ENCODE results near the gene ABCC6.
"Not testable (repeated sequence)": the region's sequence is repeated elsewhere in the genome, so short reads cannot be mapped to it uniquely, and the experiment has no call there.

ABCC6 gene

DNA sequence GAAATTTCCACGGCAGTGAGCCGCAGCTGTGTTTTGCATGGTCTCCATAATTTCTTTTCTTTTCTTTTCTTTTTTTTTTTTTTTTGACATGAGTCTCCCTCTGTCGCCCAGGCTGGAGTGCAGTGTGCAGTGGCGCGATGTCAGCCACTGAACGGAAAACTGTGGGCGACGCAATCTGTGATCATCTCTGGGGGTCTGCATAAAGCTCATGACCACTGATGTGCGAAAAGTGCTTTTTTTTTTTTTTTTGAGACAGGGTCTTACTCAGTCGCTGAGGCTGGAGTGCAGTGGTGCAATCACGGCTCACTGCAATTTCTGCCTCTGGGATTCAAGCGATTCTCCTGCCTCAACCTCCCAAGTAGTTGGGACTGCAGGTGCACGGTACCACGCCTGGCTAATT, 117.6 kb downstream of the ABCC6 start:
- DNase-seq (ENCODE audit: low spot score) (no peak), ATAC-seq (ENCODE audit: low read depth) (no peak)
- peaks cover 47% of the 10 kb centered on the region for H3K36me3 ChIP-seq (ENCODE audit: low read depth)
- H3K9me3 ChIP-seq (ENCODE audit: severe bottlenecking) = no peaks in the 10 kb centered on the region
- no peaks in the 10 kb centered on the region for H3K27me3 ChIP-seq (ENCODE audit: insufficient read depth, poor library complexity, severe bottlenecking)
- no peaks in the 10 kb centered on the region for H3K4me1 ChIP-seq (ENCODE audit: insufficient read depth, poor library complexity, severe bottlenecking)
- H3K27ac ChIP-seq (ENCODE audit: poor library complexity, severe bottlenecking) = no peak overlapping the region
- TF ChIP-seq CTCF (IDR thresholded peaks at IDR 0.05; ENCODE audit: poor library complexity, severe bottlenecking) = no peak
- no peak overlapping the region for H3K4me3 ChIP-seq (ENCODE audit: severe bottlenecking)

DNA sequence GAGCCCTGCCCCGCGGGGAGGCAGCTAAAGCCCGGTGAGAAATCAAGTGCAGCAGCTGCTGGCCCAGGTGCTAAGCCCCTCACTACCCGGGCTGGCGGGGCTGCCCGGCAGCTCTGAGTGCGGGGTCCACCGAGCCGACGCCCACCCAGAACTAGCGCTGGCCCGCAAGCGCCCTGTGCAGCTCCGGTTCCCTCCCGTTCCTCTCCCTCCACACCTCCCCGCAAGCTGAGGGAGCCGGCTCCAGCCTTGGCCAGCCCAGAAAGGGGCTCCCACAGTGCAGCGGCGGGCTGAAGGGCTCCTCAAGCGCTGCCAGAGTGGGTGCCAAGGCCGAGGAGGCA, 118.5 kb downstream of the ABCC6 start:
- not testable (repeated sequence) for H3K9me3 ChIP-seq (ENCODE audit: severe bottlenecking); H3K27ac ChIP-seq (ENCODE audit: poor library complexity, severe bottlenecking); H3K4me1 ChIP-seq (ENCODE audit: insufficient read depth, poor library complexity, severe bottlenecking); ATAC-seq (ENCODE audit: low read depth); DNase-seq (ENCODE audit: low spot score); H3K27me3 ChIP-seq (ENCODE audit: insufficient read depth, poor library complexity, severe bottlenecking); H3K4me3 ChIP-seq (ENCODE audit: severe bottlenecking)
- peaks cover 44% of the 10 kb centered on the region for H3K36me3 ChIP-seq (ENCODE audit: low read depth)

DNA sequence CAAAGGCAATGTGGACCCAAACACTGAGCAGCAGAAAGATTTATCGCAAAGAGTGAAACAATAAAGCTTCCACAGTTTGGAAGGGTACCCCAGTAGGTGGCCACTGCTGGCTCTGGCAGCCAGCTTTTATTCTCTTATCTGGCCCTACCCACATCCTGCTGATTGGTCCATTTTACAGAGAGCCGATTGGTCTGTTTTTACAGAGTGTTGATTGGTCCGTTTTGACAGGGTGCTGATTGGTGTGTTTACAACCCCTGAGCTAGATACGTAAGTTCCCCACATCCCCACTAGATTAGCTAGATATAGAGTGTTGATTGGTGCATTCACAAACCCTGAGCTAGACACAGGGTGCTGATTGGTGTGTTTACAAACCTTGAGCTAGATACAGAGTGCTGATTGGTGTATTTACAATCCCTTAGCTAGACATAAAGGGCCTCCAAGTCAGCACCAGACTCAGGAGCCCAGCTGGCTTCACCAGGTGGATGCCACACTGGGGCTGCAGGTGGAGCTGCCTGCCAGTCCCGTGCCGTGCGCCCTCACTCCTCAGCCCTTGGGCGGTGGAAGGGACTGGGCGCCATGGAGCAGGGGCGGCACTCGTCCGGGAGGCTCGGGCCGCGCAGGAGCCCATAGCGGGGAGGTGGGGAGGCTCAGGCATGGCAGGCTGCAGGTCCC, 119.0 kb downstream of the ABCC6 start:
- not testable (repeated sequence) for H3K9me3 ChIP-seq (ENCODE audit: severe bottlenecking); H3K27ac ChIP-seq (ENCODE audit: poor library complexity, severe bottlenecking); H3K27me3 ChIP-seq (ENCODE audit: insufficient read depth, poor library complexity, severe bottlenecking); DNase-seq (ENCODE audit: low spot score); ATAC-seq (ENCODE audit: low read depth); H3K4me1 ChIP-seq (ENCODE audit: insufficient read depth, poor library complexity, severe bottlenecking); H3K4me3 ChIP-seq (ENCODE audit: severe bottlenecking)
- H3K36me3 ChIP-seq (ENCODE audit: low read depth) = peaks cover 44% of the 10 kb centered on the region

- H3K36me3 ChIP-seq (ENCODE audit: low read depth) = peaks cover 49% of the 10 kb centered on the region
- no peak for TF ChIP-seq CTCF (IDR thresholded peaks at IDR 0.05; ENCODE audit: poor library complexity, severe bottlenecking)
- ATAC-seq (ENCODE audit: low read depth) (no peak), DNase-seq (ENCODE audit: low spot score) (no peak)
- no peaks in the 10 kb centered on the region for H3K4me1 ChIP-seq (ENCODE audit: insufficient read depth, poor library complexity, severe bottlenecking)
- H3K27me3 ChIP-seq (ENCODE audit: insufficient read depth, poor library complexity, severe bottlenecking) = no peaks in the 10 kb centered on the region
- H3K9me3 ChIP-seq (ENCODE audit: severe bottlenecking) = no peaks in the 10 kb centered on the region
- no peak overlapping the region for H3K27ac ChIP-seq (ENCODE audit: poor library complexity, severe bottlenecking)
- no peak overlapping the region for H3K4me3 ChIP-seq (ENCODE audit: severe bottlenecking)
These were observed 120.6 kb downstream of the ABCC6 start for GRCh38 chr16:16102738-16103137.

GRCh38 chr16:16101585-16101984, 121.7 kb downstream of the ABCC6 start:
- TF ChIP-seq CTCF (IDR thresholded peaks at IDR 0.05; ENCODE audit: poor library complexity, severe bottlenecking) = no peak
- H3K36me3 ChIP-seq (ENCODE audit: low read depth) = peaks cover 39% of the 10 kb centered on the region
- H3K27ac ChIP-seq (ENCODE audit: poor library complexity, severe bottlenecking) = no peak overlapping the region

DNA sequence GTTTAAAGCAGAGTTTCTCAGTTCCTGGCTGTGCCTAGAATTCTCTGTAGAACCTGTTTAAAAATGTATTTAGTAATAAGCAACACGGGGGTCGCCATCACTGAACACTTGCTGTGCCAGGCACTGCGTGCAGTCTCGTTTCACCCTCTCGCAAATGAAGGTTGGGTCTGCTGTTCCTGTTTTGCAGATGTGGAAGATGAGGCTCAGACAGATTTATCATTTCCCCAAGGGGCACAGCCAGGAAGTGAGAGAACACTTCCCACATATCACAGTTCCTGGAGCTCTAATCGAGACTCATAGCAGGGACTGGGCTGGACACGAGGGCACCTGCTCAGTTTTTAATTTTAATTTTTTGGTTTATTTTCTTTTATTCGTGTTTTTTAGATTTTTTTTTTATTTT, 122.7 kb downstream of the ABCC6 start:
- Histone ChIP-seq H3K36me3 (ENCODE audit: low read depth) (peaks cover 46% of the 10 kb centered on the region), H3K4me3 (ENCODE audit: severe bottlenecking) (no peak overlapping the region), H3K9me3 (ENCODE audit: severe bottlenecking) (no peaks in the 10 kb centered on the region), H3K27ac (ENCODE audit: poor library complexity, severe bottlenecking) (no peak overlapping the region), H3K4me1 (ENCODE audit: insufficient read depth, poor library complexity, severe bottlenecking) (no peaks in the 10 kb centered on the region), H3K27me3 (ENCODE audit: insufficient read depth, poor library complexity, severe bottlenecking) (no peaks in the 10 kb centered on the region)
- no peak for TF ChIP-seq CTCF (IDR thresholded peaks at IDR 0.05; ENCODE audit: poor library complexity, severe bottlenecking)
- ATAC-seq (ENCODE audit: low read depth) = no peak
- DNase-seq (ENCODE audit: low spot score) = no peak

More at GRCh38 chr16:16101585-16101984, 121.7 kb downstream of the ABCC6 start:
- no peak for DNase-seq (ENCODE audit: low spot score)
- ATAC-seq (ENCODE audit: low read depth) = no peak
- Histone ChIP-seq H3K4me1 (ENCODE audit: insufficient read depth, poor library complexity, severe bottlenecking) (no peaks in the 10 kb centered on the region), H3K4me3 (ENCODE audit: severe bottlenecking) (no peak overlapping the region), H3K27me3 (ENCODE audit: insufficient read depth, poor library complexity, severe bottlenecking) (no peaks in the 10 kb centered on the region), H3K9me3 (ENCODE audit: severe bottlenecking) (no peaks in the 10 kb centered on the region)
